HG03354 (cell line): ENCODE data around the gene CTAGE15.
"Not testable (repeated sequence)": the region's sequence is repeated elsewhere in the genome, so short reads cannot be mapped to it uniquely, and the experiment has no call there.

Experiments
- ATAC-seq: cut with Tn5 transposase; IDR thresholded peaks from one replicate; pipeline ENCODE4 v1.9.1; 2021; ENCODE audit warnings: mild to moderate bottlenecking; ENCODE audit not compliant: unreplicated experiment, poor library complexity, severe bottlenecking

The CTAGE15 gene, protein sequence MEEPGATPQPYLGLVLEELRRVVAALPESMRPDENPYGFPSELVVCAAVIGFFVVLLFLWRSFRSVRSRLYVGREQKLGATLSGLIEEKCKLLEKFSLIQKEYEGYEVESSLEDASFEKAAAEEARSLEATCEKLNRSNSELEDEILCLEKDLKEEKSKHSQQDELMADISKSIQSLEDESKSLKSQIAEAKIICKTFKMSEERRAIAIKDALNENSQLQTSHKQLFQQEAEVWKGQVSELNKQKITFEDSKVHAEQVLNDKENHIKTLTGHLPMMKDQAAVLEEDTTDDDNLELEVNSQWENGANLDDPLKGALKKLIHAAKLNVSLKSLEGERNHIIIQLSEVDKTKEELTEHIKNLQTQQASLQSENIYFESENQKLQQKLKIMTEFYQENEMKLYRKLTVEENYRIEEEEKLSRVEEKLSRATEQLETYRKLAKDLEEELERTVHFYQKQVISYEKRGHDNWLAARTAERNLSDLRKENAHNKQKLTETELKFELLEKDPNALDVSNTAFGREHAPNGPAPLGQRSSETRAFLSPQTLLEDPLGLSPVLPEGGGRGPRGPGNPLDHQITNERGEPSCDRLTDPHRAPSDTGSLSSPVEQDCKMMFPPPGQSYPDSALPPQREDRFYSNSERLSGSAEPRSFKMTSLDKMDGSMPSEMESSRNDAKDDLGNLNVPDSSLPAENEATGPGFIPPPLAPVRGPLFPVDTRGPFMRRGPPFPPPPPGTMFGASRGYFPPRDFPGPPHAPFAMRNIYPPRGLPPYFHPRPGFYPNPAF

GRCh38 chr7:143571501-143571900, at the start of gene CTAGE15:
CTAGE15 (plus strand) TSS chr7:143571801; CDS start chr7:143571818, 17 bp downstream.
- not testable (repeated sequence) for ATAC-seq

DNA sequence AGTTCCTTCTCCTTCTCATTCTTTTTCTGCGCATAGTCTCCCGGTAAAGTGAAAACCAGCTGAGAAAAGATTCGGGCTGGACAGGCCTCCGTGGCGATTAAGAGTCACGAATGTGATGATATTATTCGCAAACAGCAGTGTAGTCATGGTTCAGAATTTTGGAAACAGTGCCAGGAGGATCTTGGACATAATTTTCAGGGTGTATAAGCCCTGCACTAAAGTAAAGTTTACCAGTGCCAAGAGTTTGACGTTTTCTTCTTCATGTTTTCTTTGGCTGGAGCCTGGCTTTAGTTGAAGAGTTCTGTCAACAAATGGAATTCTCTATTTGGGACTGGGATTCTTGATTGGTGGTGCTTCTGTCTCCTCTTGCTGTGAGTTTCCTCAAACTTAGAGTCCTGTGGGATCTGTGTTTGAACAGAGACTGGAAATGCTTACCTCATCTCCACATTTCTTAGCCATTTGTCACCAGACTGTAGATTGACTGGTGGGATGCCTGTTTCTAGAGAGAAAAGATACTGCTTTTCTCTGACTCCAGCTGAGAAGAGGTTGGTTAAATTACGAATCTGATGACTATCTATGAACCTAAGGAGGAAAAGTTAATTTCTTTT, 49.2 kb upstream of the CTAGE15 start:
- ATAC-seq = not testable (repeated sequence)

DNA sequence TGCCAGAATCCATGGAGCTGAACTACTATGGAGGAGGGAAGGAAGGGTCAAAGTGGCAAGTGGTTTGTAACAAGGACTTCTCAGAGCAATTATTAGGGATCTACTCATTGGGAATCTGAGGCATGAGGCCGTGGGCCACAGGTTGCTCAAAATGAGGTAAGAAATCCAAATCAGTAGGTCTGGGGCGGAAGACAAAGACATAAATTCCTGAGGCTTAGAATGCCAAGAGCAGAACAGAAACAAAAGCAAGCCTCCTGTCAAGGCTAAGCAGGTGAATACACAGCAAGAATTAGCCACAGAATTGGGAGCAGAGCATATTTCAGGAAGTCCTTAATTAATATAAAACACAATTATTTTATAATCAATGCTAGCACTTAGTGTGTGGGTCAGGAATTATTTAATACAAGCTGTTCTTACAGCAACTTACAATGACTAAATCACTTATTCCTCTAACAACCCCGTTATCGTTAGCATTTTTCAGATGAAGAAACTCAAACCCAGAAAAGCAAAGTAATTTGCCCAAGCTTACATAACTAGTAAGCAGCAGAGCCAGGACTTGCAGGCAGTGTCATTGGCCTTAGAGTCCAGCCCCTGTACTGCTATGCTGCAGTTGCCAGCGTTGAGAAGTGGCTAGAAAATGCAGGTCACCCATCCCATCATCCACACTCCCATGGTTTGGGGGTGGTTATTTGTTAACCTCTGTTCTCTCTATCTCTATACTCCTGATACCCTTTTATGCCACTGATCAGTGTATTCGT, 40.3 kb upstream of the CTAGE15 start:
- ATAC-seq = not testable (repeated sequence)

GRCh38 chr7:143531932-143532331, 39.7 kb upstream of the CTAGE15 start:
- ATAC-seq = not testable (repeated sequence)

DNA sequence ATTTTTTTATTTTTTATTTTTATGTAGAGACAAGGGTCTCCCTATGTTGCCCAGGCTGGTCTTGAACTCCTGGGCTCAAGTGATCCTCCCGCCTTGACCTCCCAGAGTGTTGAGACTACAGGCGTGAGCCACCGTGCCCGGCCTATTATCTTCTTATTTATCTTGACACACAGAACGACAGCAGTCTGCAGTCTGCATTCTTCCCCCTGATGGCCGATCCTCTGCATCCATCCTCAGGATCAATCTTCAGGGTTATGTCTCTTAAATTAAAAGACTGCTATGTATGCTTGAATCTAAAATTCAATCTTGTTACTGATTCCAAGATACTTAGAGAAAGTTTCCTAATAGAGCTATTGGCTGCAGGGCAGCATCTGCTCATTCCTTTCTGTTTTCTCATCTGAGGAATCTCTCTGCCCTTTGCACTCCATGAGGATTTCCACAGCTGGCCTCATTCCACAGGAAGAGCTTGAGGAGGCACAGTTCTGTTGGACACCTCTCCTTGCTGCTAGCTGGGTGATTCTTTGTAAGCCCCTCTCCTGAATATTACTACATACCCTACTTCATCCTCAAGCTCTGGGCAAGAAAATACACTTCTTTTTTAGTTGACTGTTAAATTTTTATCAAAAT, 38.3 kb upstream of the CTAGE15 start:
- not testable (repeated sequence) for ATAC-seq

GRCh38 chr7:143536443-143536842, 35.2 kb upstream of the CTAGE15 start:
- ATAC-seq = not testable (repeated sequence)

DNA sequence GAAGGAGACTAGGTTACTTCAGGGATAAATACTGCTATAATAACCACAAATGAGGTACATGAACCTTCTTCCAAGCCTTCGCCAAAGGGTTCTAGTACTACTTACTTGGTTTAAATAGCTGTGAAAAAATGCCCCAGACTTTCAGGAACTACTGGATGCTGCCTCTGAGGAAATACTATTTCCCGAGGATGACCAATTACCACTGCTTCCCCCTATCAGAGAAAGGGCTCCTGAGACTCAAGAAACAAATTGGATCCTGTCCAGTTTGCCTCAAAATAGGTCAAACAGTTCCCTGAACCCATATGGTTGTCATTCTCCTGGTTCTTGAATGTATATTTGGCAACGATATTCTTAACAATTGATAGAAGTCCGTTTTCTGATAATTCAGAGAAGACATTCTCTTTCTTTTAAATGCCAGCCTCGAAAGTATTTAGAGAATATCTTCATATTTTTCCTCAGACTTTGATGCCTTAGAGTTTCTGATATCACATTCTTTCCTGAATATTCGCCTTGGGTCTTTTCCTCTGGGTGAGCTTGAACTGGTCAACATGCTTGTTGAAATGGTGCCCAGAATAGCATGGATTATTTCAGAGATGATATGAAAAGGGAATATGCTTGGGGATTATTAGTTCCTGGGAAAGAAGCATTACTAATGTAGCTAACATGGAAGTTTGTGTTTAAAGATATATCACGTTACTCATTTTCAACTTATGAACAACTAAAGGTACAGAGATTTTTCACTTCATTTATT, 28.1 kb upstream of the CTAGE15 start:
- ATAC-seq = not testable (repeated sequence)

DNA sequence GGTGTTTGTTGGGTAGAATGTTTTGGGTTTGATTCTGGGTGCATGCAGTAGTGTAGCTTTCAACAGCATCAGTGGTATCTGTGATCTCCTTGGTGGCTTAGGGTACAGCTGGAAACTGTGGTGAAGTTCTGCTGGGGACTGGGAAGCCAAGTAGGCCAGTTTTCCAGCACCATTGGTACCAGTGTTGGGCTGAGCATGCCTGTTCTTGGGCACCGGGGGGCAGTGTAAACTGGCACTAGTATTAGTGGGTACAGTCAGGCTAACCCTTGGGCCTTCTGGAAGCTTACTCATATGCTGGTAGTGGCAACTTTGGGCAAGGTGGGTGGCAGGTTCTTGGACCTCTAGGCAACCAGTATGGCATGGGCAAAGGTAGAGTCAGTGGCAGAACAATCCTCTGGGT, 15.6 kb upstream of the CTAGE15 start:
- not testable (repeated sequence) for ATAC-seq

DNA sequence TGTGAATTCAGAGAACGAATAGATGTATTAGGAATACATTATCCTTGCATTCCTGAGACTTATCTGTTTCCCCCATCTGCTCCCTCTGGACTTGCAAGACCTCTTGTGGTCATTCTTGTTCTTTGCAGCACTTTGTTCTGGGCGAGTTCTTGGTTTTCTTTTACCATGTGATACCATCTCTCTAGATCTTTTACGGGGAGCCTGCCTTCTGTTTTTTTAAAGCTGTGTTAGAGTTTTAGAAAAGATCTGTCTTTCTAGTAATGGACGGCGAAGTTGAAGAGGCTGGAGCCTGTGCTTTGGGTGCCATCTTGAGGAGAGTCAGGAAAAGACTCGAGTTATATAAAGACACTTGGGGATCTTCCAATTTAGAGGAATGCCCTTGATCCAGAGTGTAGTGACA, 8.3 kb upstream of the CTAGE15 start:
- ATAC-seq = peak; percentile 46

GRCh38 chr7:143566001-143566400, 5.6 kb upstream of the CTAGE15 start:
- not testable (repeated sequence) for ATAC-seq

GRCh38 chr7:143588183-143588582, 16.6 kb downstream of the CTAGE15 start:
- not testable (repeated sequence) for ATAC-seq

GRCh38 chr7:143589897-143590296, 18.3 kb downstream of the CTAGE15 start:
- not testable (repeated sequence) for ATAC-seq

GRCh38 chr7:143598086-143598485, 26.5 kb downstream of the CTAGE15 start:
- not testable (repeated sequence) for ATAC-seq

- not testable (repeated sequence) for ATAC-seq
Measured at GRCh38 chr7:143603549-143603948, 31.9 kb downstream of the CTAGE15 start.

DNA sequence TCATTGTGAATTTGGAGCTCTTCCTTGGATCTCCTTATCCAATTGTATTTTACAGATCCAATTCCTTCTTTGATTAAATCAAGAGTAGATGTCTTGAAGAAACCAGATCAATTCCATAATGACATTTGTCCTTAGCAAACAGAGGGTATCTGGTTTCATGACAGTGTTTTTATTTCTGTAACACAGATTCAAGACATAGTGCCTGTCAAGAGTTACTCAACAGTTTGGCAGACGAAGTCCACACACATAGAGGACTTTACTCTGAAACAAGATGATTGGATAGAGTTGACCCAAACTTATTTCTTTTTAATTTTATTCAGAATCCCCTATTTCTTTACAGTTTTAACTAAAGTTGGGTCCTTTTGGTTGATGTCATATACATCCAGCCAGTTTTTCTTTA, 34.5 kb downstream of the CTAGE15 start:
- ATAC-seq = not testable (repeated sequence)

- not testable (repeated sequence) for ATAC-seq
Measured at GRCh38 chr7:143615545-143615944, 43.9 kb downstream of the CTAGE15 start.

- ATAC-seq = not testable (repeated sequence)
Measured at GRCh38 chr7:143617204-143617603, 45.6 kb downstream of the CTAGE15 start.

DNA sequence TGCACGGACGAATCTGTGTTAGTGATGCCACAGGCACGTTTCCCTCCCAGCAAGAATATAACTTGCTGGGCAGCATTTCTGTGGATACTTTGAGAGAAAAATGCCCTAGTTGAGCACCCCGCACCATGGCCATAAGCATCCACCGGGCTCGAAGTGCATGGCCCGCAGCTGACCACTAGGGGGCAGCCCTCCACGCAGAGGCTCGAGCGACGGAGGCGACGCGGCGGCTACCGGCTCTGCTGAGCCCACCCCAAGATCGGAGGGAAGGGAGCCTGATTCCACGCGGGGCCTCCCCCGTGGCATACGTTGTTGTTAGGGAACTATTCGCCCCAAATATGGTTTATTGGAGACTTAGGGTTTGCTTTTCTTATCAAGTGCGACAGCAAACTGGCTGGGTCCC, 48.5 kb downstream of the CTAGE15 start:
- ATAC-seq = peak; percentile 29
